ENCODE measurements around the gene NUP210.
"Not testable (repeated sequence)": the region's sequence is repeated elsewhere in the genome, so short reads cannot be mapped to it uniquely, and the experiment has no call there.

Gene NUP210

GRCh38 chr3:13379201-13379830 is 40.8 kb downstream of the NUP210 start:
- DNase-seq (ENCODE audit: low read depth), result peak; percentile 82
- TF ChIP-seq, protein P1, sequence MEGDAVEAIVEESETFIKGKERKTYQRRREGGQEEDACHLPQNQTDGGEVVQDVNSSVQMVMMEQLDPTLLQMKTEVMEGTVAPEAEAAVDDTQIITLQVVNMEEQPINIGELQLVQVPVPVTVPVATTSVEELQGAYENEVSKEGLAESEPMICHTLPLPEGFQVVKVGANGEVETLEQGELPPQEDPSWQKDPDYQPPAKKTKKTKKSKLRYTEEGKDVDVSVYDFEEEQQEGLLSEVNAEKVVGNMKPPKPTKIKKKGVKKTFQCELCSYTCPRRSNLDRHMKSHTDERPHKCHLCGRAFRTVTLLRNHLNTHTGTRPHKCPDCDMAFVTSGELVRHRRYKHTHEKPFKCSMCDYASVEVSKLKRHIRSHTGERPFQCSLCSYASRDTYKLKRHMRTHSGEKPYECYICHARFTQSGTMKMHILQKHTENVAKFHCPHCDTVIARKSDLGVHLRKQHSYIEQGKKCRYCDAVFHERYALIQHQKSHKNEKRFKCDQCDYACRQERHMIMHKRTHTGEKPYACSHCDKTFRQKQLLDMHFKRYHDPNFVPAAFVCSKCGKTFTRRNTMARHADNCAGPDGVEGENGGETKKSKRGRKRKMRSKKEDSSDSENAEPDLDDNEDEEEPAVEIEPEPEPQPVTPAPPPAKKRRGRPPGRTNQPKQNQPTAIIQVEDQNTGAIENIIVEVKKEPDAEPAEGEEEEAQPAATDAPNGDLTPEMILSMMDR (conservative IDR thresholded peaks at IDR 0.05; ENCODE audit: low read depth, low read length), result no peak
- no peak overlapping the region for H3K4me3 ChIP-seq (ENCODE audit: low read depth, low read length)

- TF ChIP-seq, protein P1 (conservative IDR thresholded peaks at IDR 0.05; ENCODE audit: low read depth, low read length), result no peak
- DNase-seq (ENCODE audit: low read depth), result peak; percentile 24
Observed at GRCh38 chr3:13378155-13378554, 42.0 kb downstream of the NUP210 start.

GRCh38 chr3:13377741-13378140 is 42.4 kb downstream of the NUP210 start:
- not testable (repeated sequence) for H3K4me3 ChIP-seq (ENCODE audit: low read depth, low read length); DNase-seq (ENCODE audit: low read depth)

More at GRCh38 chr3:13378155-13378554, 42.0 kb downstream of the NUP210 start:
- no peak overlapping the region for H3K4me3 ChIP-seq (ENCODE audit: low read depth, low read length)

GRCh38 chr3:13377021-13377420 is 43.1 kb downstream of the NUP210 start:
- no peak overlapping the region for H3K4me3 ChIP-seq (ENCODE audit: low read depth, low read length)
- no peak for DNase-seq (ENCODE audit: low read depth)
- TF ChIP-seq, protein P1 (conservative IDR thresholded peaks at IDR 0.05; ENCODE audit: low read depth, low read length), result no peak

DNA sequence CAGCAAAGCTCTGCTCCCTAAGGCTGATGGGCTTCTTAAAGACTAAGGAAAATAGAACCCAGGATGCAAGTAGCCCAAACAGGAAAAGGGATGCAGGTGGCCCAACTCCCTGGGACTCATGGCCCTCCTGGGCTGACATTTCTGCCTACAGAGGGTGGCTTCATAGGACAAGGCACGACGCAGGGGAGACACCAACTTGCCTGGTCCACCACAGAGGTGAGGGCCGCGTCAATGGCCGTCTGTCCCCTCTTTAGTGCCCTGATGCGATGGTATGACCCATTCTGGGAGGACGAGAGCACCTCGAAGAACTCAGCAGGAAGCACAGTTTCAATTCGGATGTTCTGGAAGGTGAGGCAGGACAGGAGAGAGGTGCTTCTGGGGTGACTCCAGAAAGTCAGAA is 44.0 kb downstream of the NUP210 start:
- no peak overlapping the region for H3K4me3 ChIP-seq (ENCODE audit: low read depth, low read length)
- TF ChIP-seq, protein P1 (conservative IDR thresholded peaks at IDR 0.05; ENCODE audit: low read depth, low read length), result no peak

GRCh38 chr3:13375464-13375863 is 44.7 kb downstream of the NUP210 start:
- TF ChIP-seq, protein P1 (conservative IDR thresholded peaks at IDR 0.05; ENCODE audit: low read depth, low read length), result no peak
- H3K4me3 ChIP-seq (ENCODE audit: low read depth, low read length), result no peak overlapping the region
- no peak for DNase-seq (ENCODE audit: low read depth)

More for the DNA sequence above, 44.0 kb downstream of the NUP210 start:
- DNase-seq (ENCODE audit: low read depth), result no peak

DNA sequence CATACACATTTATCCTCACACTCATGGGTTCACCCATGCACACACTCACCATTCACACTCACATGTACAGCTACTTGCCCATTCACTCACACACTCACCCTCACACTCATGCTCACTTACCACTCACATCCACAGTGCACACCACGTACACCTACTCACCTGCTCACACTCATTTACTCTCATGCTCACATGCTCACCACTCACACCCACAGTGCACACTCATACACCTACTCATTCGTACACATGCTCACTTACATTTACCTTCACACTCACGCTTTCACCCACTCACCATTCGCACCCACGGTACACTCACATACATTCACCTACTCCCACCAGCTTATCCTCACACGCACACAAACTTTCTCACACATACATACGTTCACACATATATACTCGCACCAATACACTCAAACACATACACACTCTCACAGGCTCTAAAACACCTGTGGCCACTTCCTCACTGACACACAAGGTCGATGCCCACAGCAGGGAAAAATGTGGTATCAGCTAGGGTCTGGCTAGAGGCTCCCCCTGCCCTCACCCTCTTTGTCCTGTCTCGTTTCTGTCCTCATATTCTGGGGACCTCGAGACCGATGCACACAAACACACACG is 46.0 kb downstream of the NUP210 start:
- DNase-seq (ENCODE audit: low read depth), result no peak
- H3K4me3 ChIP-seq (ENCODE audit: low read depth, low read length), result no peak overlapping the region
- TF ChIP-seq, protein P1 (conservative IDR thresholded peaks at IDR 0.05; ENCODE audit: low read depth, low read length), result no peak

All from choroid plexus epithelial cell (primary cell).